Measurements from ENCODE around the gene IWS1.
"Not testable (repeated sequence)": the region's sequence is repeated elsewhere in the genome, so short reads cannot be mapped to it uniquely, and the experiment has no call there.

IWS1 gene

GRCh38 chr2:127524198-127524834, 2.0 kb downstream of the IWS1 start:
- not testable (repeated sequence) for H3K27ac ChIP-seq (ENCODE audit: low read length); H3K9ac ChIP-seq (ENCODE audit: low read length); H3K4me3 ChIP-seq (ENCODE audit: low read length); H3K9me3 ChIP-seq (ENCODE audit: control insufficient read depth, low read depth, low read length); H3K27me3 ChIP-seq (ENCODE audit: control insufficient read depth, insufficient read depth, low read length)
- H3K4me1 ChIP-seq (ENCODE audit: control insufficient read depth, low read depth, low read length) = peaks cover 14% of the 10 kb centered on the region
- peaks cover 32% of the 10 kb centered on the region for H3K36me3 ChIP-seq (ENCODE audit: control insufficient read depth, low read depth, low read length)

GRCh38 chr2:127523269-127523939, 2.9 kb downstream of the IWS1 start:
- Histone ChIP-seq H3K36me3 (ENCODE audit: control insufficient read depth, low read depth, low read length) (peaks cover 37% of the 10 kb centered on the region), H3K4me3 (ENCODE audit: low read length) (no peak overlapping the region), H3K9me3 (ENCODE audit: control insufficient read depth, low read depth, low read length) (no peaks in the 10 kb centered on the region), H3K27me3 (ENCODE audit: control insufficient read depth, insufficient read depth, low read length) (no peaks in the 10 kb centered on the region), H3K4me1 (ENCODE audit: control insufficient read depth, low read depth, low read length) (peaks cover 14% of the 10 kb centered on the region), H3K27ac (ENCODE audit: low read length) (no peak overlapping the region), H3K9ac (ENCODE audit: low read length) (no peak overlapping the region)

GRCh38 chr2:127520424-127520823, 5.9 kb downstream of the IWS1 start:
- Histone ChIP-seq H3K4me3 (ENCODE audit: low read length) (no peak overlapping the region), H3K9me3 (ENCODE audit: control insufficient read depth, low read depth, low read length) (no peaks in the 10 kb centered on the region), H3K27ac (ENCODE audit: low read length) (no peak overlapping the region), H3K36me3 (ENCODE audit: control insufficient read depth, low read depth, low read length) (peaks cover 55% of the 10 kb centered on the region), H3K9ac (ENCODE audit: low read length) (no peak overlapping the region), H3K4me1 (ENCODE audit: control insufficient read depth, low read depth, low read length) (peaks cover 3% of the 10 kb centered on the region), H3K27me3 (ENCODE audit: control insufficient read depth, insufficient read depth, low read length) (no peaks in the 10 kb centered on the region)

GRCh38 chr2:127517465-127517864, 8.8 kb downstream of the IWS1 start:
- H3K36me3 ChIP-seq (ENCODE audit: control insufficient read depth, low read depth, low read length) = peaks cover 49% of the 10 kb centered on the region
- no peak overlapping the region for H3K4me3 ChIP-seq (ENCODE audit: low read length)
- H3K4me1 ChIP-seq (ENCODE audit: control insufficient read depth, low read depth, low read length) = peaks cover 3% of the 10 kb centered on the region
- H3K9ac ChIP-seq (ENCODE audit: low read length) = no peak overlapping the region
- no peaks in the 10 kb centered on the region for H3K9me3 ChIP-seq (ENCODE audit: control insufficient read depth, low read depth, low read length)
- no peak overlapping the region for H3K27ac ChIP-seq (ENCODE audit: low read length)
- no peaks in the 10 kb centered on the region for H3K27me3 ChIP-seq (ENCODE audit: control insufficient read depth, insufficient read depth, low read length)

GRCh38 chr2:127516041-127516762, 10.1 kb downstream of the IWS1 start:
- no peak overlapping the region for H3K9ac ChIP-seq (ENCODE audit: low read length)
- peaks cover 3% of the 10 kb centered on the region for H3K4me1 ChIP-seq (ENCODE audit: control insufficient read depth, low read depth, low read length)
- peaks cover 37% of the 10 kb centered on the region for H3K36me3 ChIP-seq (ENCODE audit: control insufficient read depth, low read depth, low read length)
- no peaks in the 10 kb centered on the region for H3K27me3 ChIP-seq (ENCODE audit: control insufficient read depth, insufficient read depth, low read length)
- H3K27ac ChIP-seq (ENCODE audit: low read length) = no peak overlapping the region
- no peak overlapping the region for H3K4me3 ChIP-seq (ENCODE audit: low read length)
- H3K9me3 ChIP-seq (ENCODE audit: control insufficient read depth, low read depth, low read length) = no peaks in the 10 kb centered on the region

GRCh38 chr2:127515383-127515915, 10.8 kb downstream of the IWS1 start:
- H3K4me3 ChIP-seq (ENCODE audit: low read length) = no peak overlapping the region
- peaks cover 3% of the 10 kb centered on the region for H3K4me1 ChIP-seq (ENCODE audit: control insufficient read depth, low read depth, low read length)
- peaks cover 33% of the 10 kb centered on the region for H3K36me3 ChIP-seq (ENCODE audit: control insufficient read depth, low read depth, low read length)
- H3K27ac ChIP-seq (ENCODE audit: low read length) = no peak overlapping the region
- H3K9me3 ChIP-seq (ENCODE audit: control insufficient read depth, low read depth, low read length) = no peaks in the 10 kb centered on the region
- no peaks in the 10 kb centered on the region for H3K27me3 ChIP-seq (ENCODE audit: control insufficient read depth, insufficient read depth, low read length)
- H3K9ac ChIP-seq (ENCODE audit: low read length) = no peak overlapping the region

GRCh38 chr2:127514485-127514884, 11.8 kb downstream of the IWS1 start:
- peaks cover 27% of the 10 kb centered on the region for H3K36me3 ChIP-seq (ENCODE audit: control insufficient read depth, low read depth, low read length)
- no peak overlapping the region for H3K27ac ChIP-seq (ENCODE audit: low read length)
- H3K27me3 ChIP-seq (ENCODE audit: control insufficient read depth, insufficient read depth, low read length) = no peaks in the 10 kb centered on the region
- H3K9ac ChIP-seq (ENCODE audit: low read length) = no peak overlapping the region
- no peak overlapping the region for H3K4me3 ChIP-seq (ENCODE audit: low read length)
- H3K4me1 ChIP-seq (ENCODE audit: control insufficient read depth, low read depth, low read length) = peaks cover 3% of the 10 kb centered on the region
- no peaks in the 10 kb centered on the region for H3K9me3 ChIP-seq (ENCODE audit: control insufficient read depth, low read depth, low read length)

GRCh38 chr2:127514076-127514475, 12.2 kb downstream of the IWS1 start:
- Histone ChIP-seq H3K27ac (ENCODE audit: low read length) (no peak overlapping the region), H3K9me3 (ENCODE audit: control insufficient read depth, low read depth, low read length) (no peaks in the 10 kb centered on the region), H3K4me1 (ENCODE audit: control insufficient read depth, low read depth, low read length) (peaks cover 3% of the 10 kb centered on the region), H3K4me3 (ENCODE audit: low read length) (no peak overlapping the region), H3K27me3 (ENCODE audit: control insufficient read depth, insufficient read depth, low read length) (no peaks in the 10 kb centered on the region), H3K36me3 (ENCODE audit: control insufficient read depth, low read depth, low read length) (peaks cover 24% of the 10 kb centered on the region), H3K9ac (ENCODE audit: low read length) (no peak overlapping the region)

GRCh38 chr2:127512362-127512761, 13.9 kb downstream of the IWS1 start:
- Histone ChIP-seq H3K4me3 (ENCODE audit: low read length) (no peak overlapping the region), H3K4me1 (ENCODE audit: control insufficient read depth, low read depth, low read length) (peaks cover 3% of the 10 kb centered on the region), H3K9me3 (ENCODE audit: control insufficient read depth, low read depth, low read length) (no peaks in the 10 kb centered on the region), H3K27ac (ENCODE audit: low read length) (no peak overlapping the region), H3K9ac (ENCODE audit: low read length) (no peak overlapping the region), H3K36me3 (ENCODE audit: control insufficient read depth, low read depth, low read length) (peaks cover 14% of the 10 kb centered on the region), H3K27me3 (ENCODE audit: control insufficient read depth, insufficient read depth, low read length) (no peaks in the 10 kb centered on the region)

- Histone ChIP-seq H3K27ac (ENCODE audit: low read length) (no peak overlapping the region), H3K27me3 (ENCODE audit: control insufficient read depth, insufficient read depth, low read length) (no peaks in the 10 kb centered on the region), H3K4me3 (ENCODE audit: low read length) (no peak overlapping the region), H3K36me3 (ENCODE audit: control insufficient read depth, low read depth, low read length) (peaks cover 13% of the 10 kb centered on the region), H3K9ac (ENCODE audit: low read length) (no peak overlapping the region), H3K4me1 (ENCODE audit: control insufficient read depth, low read depth, low read length) (peaks cover 3% of the 10 kb centered on the region), H3K9me3 (ENCODE audit: control insufficient read depth, low read depth, low read length) (no peaks in the 10 kb centered on the region)
Measured at GRCh38 chr2:127511917-127512316, 14.4 kb downstream of the IWS1 start.

- Histone ChIP-seq H3K27me3 (ENCODE audit: control insufficient read depth, insufficient read depth, low read length) (no peaks in the 10 kb centered on the region), H3K9me3 (ENCODE audit: control insufficient read depth, low read depth, low read length) (no peaks in the 10 kb centered on the region), H3K27ac (ENCODE audit: low read length) (no peak overlapping the region), H3K36me3 (ENCODE audit: control insufficient read depth, low read depth, low read length) (peaks cover 7% of the 10 kb centered on the region), H3K4me1 (ENCODE audit: control insufficient read depth, low read depth, low read length) (peaks cover 3% of the 10 kb centered on the region), H3K4me3 (ENCODE audit: low read length) (no peak overlapping the region), H3K9ac (ENCODE audit: low read length) (no peak overlapping the region)
Measured at GRCh38 chr2:127511090-127511695, 15.1 kb downstream of the IWS1 start.

All from iPS-18a (cell line).